NCI-H128 (cell line): ENCODE data around the gene TMED9.
"Not testable (repeated sequence)": the region's sequence is repeated elsewhere in the genome, so short reads cannot be mapped to it uniquely, and the experiment has no call there.

Experiments used
- DNase-seq: peaks from one replicate; lab custom pipeline; 2025; ENCODE audit not compliant: unreplicated experiment; lab: John Stamatoyannopoulos, UW

The TMED9 gene

GRCh38 chr5:177605667-177606066 is 13.7 kb downstream of the TMED9 start:
- DNase-seq: no peak

GRCh38 chr5:177606071-177607051 is 14.4 kb downstream of the TMED9 start:
- DNase-seq: no peak

- no peak for DNase-seq
Observed at GRCh38 chr5:177607115-177607451, 15.1 kb downstream of the TMED9 start.

GRCh38 chr5:177607452-177608192 is 15.6 kb downstream of the TMED9 start:
- peak; percentile 9 for DNase-seq

GRCh38 chr5:177608243-177609075 is 16.5 kb downstream of the TMED9 start:
- no peak for DNase-seq

GRCh38 chr5:177609076-177610059 is 17.4 kb downstream of the TMED9 start:
- DNase-seq: no peak

- DNase-seq: no peak
Observed at GRCh38 chr5:177610131-177610769, 18.2 kb downstream of the TMED9 start.

- no peak for DNase-seq
Observed at GRCh38 chr5:177610770-177611445, 18.9 kb downstream of the TMED9 start.

GRCh38 chr5:177611446-177612214 is 19.6 kb downstream of the TMED9 start:
- no peak for DNase-seq

GRCh38 chr5:177612215-177612673 is 20.2 kb downstream of the TMED9 start:
- DNase-seq: no peak

- DNase-seq: no peak
Observed at GRCh38 chr5:177620560-177620959, 28.6 kb downstream of the TMED9 start.

- not testable (repeated sequence) for DNase-seq
Observed at GRCh38 chr5:177624172-177624571, 32.2 kb downstream of the TMED9 start.

GRCh38 chr5:177630186-177630585 is 38.2 kb downstream of the TMED9 start:
- not testable (repeated sequence) for DNase-seq

- not testable (repeated sequence) for DNase-seq
Observed at GRCh38 chr5:177634912-177635311, 42.9 kb downstream of the TMED9 start.

GRCh38 chr5:177645462-177645861 is 53.5 kb downstream of the TMED9 start:
- DNase-seq: not testable (repeated sequence)
